Panc1 (cell line): ENCODE results near the gene ORC3. TPM values are rescaled to one million over a fixed set of nuclear protein-coding genes. Genes with fewer than 3 reads are reported as not detected.

ENCODE experiments used
- ATAC-seq: fragments of 200-7000 bp; cut with Tn5 transposase; 2 replicates; pipeline ENCODE4 v1.9.1; 2020; ENCODE audit warnings: mild to moderate bottlenecking, moderate library complexity
- BruUV-seq: library from RNA; stranded (reverse); fragments of 400-500 nt; replicated peaks from 2 replicates; lab custom pipeline; 2021; lab: Mats Ljungman, UMichigan
- CTCF ChIA-PET: fragments of 300-600 bp; sonication (Branson Sonifier 250); formaldehyde crosslinking; loops from one replicate; lab custom pipeline; 2022; ENCODE audit warnings: antibody characterized with exemption; lab: Charles Lee
- POLR2A ChIA-PET: fragments of 300-600 bp; sonication (Branson Sonifier 250); formaldehyde crosslinking; loops from one replicate; lab custom pipeline; 2022; ENCODE audit warnings: antibody characterized with exemption; lab: Charles Lee
- DNase-seq: peaks from one replicate; pipeline ENCODE4 v3.0.0-alpha.2; 2010; ENCODE audit warnings: low read depth, low spot score
- H3K27ac ChIP-seq: 2 replicates; pipeline ENCODE4 v1.5.1; 2011; ENCODE audit warnings: mild to moderate bottlenecking, low read length, inconsistent platforms
- H3K27me3 ChIP-seq: fragments of 200-500 bp; sonication (Bioruptor generic); 2 replicates; pipeline ENCODE4 v1.6.0; 2014; ENCODE audit warnings: low read length, inconsistent platforms; ENCODE audit not compliant: control insufficient read depth, insufficient read depth
- H3K36me3 ChIP-seq: fragments of 200-500 bp; sonication (Bioruptor generic); 2 replicates; pipeline ENCODE4 v1.5.1; 2014; ENCODE audit warnings: inconsistent platforms, mild to moderate bottlenecking, low read length, moderate library complexity; ENCODE audit not compliant: control insufficient read depth, insufficient read depth
- H3K4me1 ChIP-seq: 2 replicates; pipeline ENCODE4 v1.5.1; 2011; ENCODE audit warnings: inconsistent platforms, mild to moderate bottlenecking, low read length, moderate library complexity; ENCODE audit not compliant: control insufficient read depth, insufficient read depth
- H3K4me3 ChIP-seq, 2 experiments: 2 replicates each; pipeline ENCODE4 v1.5.1; 2011 to 2012; ENCODE audit warnings: low read depth in 2 of 2, low read length in 2 of 2, mild to moderate bottlenecking in 2 of 2, inconsistent platforms in 1 of 2, moderate library complexity in 1 of 2
- H3K9me3 ChIP-seq: fragments of 200-500 bp; sonication (Bioruptor generic); 2 replicates; pipeline ENCODE4 v1.5.1; 2014; ENCODE audit warnings: low read depth, mild to moderate bottlenecking, inconsistent platforms, low read length, moderate library complexity; ENCODE audit not compliant: control insufficient read depth, insufficient read depth
- POLR2AphosphoS5 ChIP-seq: IDR thresholded peaks from 2 replicates; pipeline ENCODE4 v1.6.1; 2012; ENCODE audit warnings: mild to moderate bottlenecking, low read depth, low read length, moderate library complexity
- SIN3A ChIP-seq: IDR thresholded peaks from 2 replicates; pipeline ENCODE4 v1.6.1; 2012; ENCODE audit warnings: low read depth, mild to moderate bottlenecking, low read length, moderate library complexity, borderline replicate concordance; ENCODE audit not compliant: insufficient read depth
- TCF7L2 ChIP-seq: IDR thresholded peaks from 2 replicates; pipeline ENCODE4 v1.6.1; 2011; ENCODE audit warnings: mild to moderate bottlenecking, low read depth, low read length, inconsistent platforms
- in situ Hi-C: cut with HindIII; loops from 2 replicates; pipeline ENCODE4 v1.10.0; 2016; ENCODE audit warnings: low sequenced_read_pairs, low pct_unique_long_range_greater_than_20kb
- intact Hi-C: fragments of 100-400 bp; cut with micrococcal nuclease; formaldehyde crosslinking; loops from one replicate; pipeline ENCODE4 v1.10.0; 2022; ENCODE audit not compliant: unreplicated experiment
- total RNA-seq: library from RNA; stranded (reverse); gene quantifications from one replicate; pipeline ENCODE4 v1.2.1, GENCODE V29; 2021; ENCODE audit not compliant: unreplicated experiment
- TF ChIP-seq, protein P1 (sequence below): fragments of 450-650 bp; IDR thresholded peaks from 2 replicates; pipeline ENCODE4 v1.5.1; 2017; ENCODE audit warnings: mild to moderate bottlenecking
- TF ChIP-seq, protein P2 (sequence below), 2 experiments: IDR thresholded peaks; 2 replicates each; pipeline ENCODE4 v1.6.1; 2011 to 2012; ENCODE audit warnings: low read depth in 2 of 2, control low read depth in 1 of 2, low read length in 1 of 2, mild to moderate bottlenecking in 1 of 2, moderate library complexity in 1 of 2; ENCODE audit not compliant: insufficient read depth in 1 of 2

Gene ORC3
- total RNA-seq, 1 experiment from 2014 or later: 36.9 TPM

DNA sequence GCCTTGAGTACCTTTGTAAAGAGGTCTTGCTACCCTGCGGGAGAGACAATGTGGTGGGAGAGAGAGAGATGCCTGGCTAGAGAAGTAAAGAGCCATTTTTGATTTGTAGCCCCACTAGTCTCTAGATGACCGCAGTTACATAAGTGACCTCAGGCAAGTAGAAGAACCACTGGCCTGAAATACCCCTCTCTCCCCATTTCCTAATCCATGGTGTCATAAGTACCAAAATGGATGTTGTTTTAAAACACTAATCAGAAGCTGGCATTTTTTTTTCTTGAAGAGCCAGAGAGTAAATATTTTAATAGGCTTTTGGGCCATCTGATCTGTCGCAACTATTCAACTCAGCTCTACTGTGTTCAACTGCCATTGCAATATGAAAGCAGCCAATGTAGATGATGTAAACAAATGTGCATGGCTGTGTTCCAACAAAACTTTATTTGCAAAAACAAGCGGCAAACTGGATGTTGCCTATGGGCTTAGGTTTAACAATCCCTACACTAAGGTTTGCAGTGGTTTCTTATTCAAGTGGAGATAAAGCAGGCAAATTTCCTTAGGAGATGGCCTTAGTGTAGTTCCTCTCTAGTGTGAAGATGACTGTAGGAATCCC is 36.7 kb upstream of the ORC3 start:
- DNase-seq: no peak
- H3K36me3 ChIP-seq: peaks cover 21% of the 10 kb centered on the region
- no peak overlapping the region for H3K27ac ChIP-seq
- intact Hi-C loops: no loop called here
- TF ChIP-seq, protein P1, sequence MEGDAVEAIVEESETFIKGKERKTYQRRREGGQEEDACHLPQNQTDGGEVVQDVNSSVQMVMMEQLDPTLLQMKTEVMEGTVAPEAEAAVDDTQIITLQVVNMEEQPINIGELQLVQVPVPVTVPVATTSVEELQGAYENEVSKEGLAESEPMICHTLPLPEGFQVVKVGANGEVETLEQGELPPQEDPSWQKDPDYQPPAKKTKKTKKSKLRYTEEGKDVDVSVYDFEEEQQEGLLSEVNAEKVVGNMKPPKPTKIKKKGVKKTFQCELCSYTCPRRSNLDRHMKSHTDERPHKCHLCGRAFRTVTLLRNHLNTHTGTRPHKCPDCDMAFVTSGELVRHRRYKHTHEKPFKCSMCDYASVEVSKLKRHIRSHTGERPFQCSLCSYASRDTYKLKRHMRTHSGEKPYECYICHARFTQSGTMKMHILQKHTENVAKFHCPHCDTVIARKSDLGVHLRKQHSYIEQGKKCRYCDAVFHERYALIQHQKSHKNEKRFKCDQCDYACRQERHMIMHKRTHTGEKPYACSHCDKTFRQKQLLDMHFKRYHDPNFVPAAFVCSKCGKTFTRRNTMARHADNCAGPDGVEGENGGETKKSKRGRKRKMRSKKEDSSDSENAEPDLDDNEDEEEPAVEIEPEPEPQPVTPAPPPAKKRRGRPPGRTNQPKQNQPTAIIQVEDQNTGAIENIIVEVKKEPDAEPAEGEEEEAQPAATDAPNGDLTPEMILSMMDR: no peak
- TF ChIP-seq, protein P2, sequence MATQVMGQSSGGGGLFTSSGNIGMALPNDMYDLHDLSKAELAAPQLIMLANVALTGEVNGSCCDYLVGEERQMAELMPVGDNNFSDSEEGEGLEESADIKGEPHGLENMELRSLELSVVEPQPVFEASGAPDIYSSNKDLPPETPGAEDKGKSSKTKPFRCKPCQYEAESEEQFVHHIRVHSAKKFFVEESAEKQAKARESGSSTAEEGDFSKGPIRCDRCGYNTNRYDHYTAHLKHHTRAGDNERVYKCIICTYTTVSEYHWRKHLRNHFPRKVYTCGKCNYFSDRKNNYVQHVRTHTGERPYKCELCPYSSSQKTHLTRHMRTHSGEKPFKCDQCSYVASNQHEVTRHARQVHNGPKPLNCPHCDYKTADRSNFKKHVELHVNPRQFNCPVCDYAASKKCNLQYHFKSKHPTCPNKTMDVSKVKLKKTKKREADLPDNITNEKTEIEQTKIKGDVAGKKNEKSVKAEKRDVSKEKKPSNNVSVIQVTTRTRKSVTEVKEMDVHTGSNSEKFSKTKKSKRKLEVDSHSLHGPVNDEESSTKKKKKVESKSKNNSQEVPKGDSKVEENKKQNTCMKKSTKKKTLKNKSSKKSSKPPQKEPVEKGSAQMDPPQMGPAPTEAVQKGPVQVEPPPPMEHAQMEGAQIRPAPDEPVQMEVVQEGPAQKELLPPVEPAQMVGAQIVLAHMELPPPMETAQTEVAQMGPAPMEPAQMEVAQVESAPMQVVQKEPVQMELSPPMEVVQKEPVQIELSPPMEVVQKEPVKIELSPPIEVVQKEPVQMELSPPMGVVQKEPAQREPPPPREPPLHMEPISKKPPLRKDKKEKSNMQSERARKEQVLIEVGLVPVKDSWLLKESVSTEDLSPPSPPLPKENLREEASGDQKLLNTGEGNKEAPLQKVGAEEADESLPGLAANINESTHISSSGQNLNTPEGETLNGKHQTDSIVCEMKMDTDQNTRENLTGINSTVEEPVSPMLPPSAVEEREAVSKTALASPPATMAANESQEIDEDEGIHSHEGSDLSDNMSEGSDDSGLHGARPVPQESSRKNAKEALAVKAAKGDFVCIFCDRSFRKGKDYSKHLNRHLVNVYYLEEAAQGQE (IDR thresholded peaks at IDR 0.05; ENCODE audit: insufficient read depth in 1 of 2, low read depth in 2 of 2, low read length in 1 of 2): no peak
- no peak for TF ChIP-seq TCF7L2
- no peak for TF ChIP-seq SIN3A
- TF ChIP-seq POLR2AphosphoS5: no peak
- ATAC-seq: no peak
- BruUV-seq: no TSS peak
- no peaks in the 10 kb centered on the region for H3K9me3 ChIP-seq
- H3K4me3 ChIP-seq: no peak overlapping the region
- no peaks in the 10 kb centered on the region for H3K4me1 ChIP-seq
- no peaks in the 10 kb centered on the region for H3K27me3 ChIP-seq
- ChIA-PET POLR2A (no interaction called here), CTCF (no interaction called here)
- in situ Hi-C loops: no loop called here

DNA sequence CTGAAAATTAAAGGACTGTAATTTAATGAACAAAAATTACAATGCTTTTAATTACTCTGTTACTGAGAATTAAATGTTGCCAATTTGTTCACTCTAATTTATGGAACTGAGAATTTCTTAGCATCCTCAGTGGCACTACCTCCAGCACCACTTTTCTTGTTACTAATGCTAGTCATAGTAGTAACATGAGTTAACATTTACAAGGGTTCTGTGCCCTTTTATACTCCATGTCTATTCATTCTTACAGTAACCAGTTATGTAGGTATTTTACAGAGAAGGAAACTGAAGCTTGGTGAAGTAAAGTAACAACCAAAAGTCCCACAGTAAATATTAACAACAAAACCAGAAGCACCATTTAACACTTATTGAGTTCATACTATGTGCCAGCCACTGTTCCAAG is 34.4 kb upstream of the ORC3 start:
- CTCF ChIA-PET: no interaction called here
- POLR2A ChIA-PET: no interaction called here
- intact Hi-C loops: no loop called here
- Histone ChIP-seq H3K4me1 (no peaks in the 10 kb centered on the region), H3K4me3 (no peak overlapping the region), H3K27me3 (no peaks in the 10 kb centered on the region), H3K36me3 (peaks cover 22% of the 10 kb centered on the region), H3K27ac (no peak overlapping the region), H3K9me3 (no peaks in the 10 kb centered on the region)
- DNase-seq (no peak), ATAC-seq (no peak)
- TF ChIP-seq SIN3A (no peak), TCF7L2 (no peak), POLR2AphosphoS5 (no peak)
- TF ChIP-seq, protein P1: no peak
- TF ChIP-seq, protein P2 (IDR thresholded peaks at IDR 0.05; ENCODE audit: insufficient read depth in 1 of 2, low read depth in 2 of 2, low read length in 1 of 2): no peak
- in situ Hi-C loops: no loop called here
- no TSS peak for BruUV-seq
